ENCODE results near the gene HOMER3.

Gene HOMER3

DNA sequence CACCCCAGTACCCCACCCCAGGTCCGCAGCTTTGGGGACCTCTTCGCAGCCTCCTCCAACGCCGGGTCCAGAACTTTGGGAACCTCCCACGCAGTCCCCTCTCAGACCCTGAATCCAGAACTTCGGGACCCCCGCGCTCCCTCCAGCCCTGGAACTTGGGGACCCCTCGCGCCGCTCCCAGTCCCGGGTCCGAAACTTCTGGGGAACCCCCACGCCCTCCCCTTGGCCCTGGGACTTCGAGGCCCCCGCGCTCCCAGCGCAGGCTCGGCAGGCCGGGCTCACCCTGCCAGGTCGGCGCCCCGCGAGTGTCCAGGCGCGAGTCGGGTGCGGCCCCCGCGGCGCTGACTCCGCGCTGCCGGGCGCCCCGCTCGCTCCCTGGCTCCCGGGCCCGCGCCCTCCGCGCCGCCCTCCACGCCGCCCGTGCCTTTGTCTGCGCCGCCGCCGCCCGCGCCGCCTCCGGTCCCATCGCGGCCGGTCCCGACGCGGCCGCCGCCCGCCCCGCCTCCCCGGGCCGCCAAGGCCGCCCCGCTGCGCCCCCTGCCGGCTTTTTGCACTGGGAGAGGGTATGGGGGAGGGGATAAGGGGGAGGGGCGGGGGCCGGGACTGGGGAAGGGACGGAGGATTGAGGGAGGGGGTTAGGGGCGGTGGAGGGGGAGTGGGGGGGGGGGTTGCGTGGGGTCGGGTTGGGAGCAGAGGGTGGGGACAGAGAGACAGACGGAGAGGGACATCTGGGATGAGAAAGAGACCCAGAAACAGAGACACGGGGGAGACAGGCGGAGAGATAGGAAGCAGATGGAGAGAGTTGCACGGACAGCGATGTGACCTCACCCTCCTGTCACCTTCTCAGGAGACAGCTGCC lies at the start of gene HOMER3:
Gene HOMER3, minus strand, starts transcription at position 449 of the 859 bp plus-strand sequence. CDS start 2,235 bp downstream, outside the sequence.
- DNase-seq, result peak; percentile 26

DNA sequence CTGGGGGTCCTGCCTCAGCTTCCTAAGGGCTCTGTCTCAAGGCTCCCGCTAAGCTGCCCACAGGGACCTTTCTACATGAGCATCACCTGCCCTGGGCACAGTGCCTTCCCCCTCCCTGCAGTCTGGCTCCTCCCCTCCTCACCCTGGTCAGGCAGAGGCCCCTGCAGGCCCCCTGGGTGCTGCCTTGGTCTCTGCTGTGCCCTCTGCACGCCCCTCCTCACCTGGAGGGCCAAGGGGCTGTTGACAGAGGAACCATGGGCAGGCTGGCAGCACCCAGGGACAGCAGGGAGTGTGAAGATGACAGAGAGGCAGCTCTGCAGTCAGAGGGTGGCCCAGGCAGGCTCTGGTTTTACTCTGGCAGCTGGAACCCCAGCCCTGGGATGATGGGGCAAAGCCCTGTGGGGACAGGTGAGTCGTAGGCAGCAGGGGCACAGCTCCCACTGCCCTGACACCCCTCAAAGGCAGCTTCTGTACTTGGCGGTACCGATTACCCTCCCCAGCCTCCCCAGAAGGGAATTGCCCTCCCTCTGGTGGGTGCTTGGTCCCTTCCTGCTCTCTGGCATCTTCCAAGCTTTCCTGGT lies 49.2 kb upstream of the HOMER3 start:
- DNase-seq, result no peak

DNA sequence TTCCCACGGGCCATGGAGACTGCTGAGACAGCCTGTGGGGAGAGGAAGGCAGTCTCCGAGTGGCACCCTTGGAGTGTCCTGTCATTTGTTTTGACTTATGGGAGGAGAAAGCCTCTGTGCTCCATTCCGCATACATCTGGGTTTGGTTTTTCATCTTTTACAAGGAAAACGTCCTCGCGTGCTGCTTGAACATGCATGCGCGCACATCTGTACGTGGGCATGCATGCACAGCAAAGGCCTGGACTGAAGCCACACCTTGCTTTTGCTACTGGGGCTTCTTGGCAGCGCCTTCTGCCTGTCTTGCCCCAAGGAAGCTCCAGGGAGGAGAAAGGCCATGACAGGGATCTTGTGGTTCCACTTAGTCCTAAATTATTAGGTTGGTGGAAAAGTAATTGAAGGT lies 48.3 kb upstream of the HOMER3 start:
- DNase-seq, result no peak

DNA sequence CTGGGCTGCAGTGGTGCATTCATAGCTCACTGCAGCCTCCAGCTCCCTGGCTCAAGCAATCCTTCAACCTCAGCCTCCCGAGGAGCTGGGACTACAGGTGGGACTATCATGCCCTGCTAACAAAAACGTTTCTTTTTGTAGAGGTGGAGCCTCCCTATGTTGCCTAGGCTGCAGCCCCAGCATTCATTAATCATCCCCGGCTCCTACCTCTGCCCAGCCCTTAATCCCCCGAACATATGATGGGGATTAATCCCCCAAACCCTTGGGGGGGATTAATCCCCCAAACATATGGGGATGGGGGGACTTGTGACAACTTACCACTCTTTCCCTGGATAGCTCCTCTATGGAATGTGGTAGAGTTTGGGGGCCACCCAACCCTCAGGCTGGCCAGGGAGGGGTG lies 46.4 kb upstream of the HOMER3 start:
- DNase-seq, result no peak

DNA sequence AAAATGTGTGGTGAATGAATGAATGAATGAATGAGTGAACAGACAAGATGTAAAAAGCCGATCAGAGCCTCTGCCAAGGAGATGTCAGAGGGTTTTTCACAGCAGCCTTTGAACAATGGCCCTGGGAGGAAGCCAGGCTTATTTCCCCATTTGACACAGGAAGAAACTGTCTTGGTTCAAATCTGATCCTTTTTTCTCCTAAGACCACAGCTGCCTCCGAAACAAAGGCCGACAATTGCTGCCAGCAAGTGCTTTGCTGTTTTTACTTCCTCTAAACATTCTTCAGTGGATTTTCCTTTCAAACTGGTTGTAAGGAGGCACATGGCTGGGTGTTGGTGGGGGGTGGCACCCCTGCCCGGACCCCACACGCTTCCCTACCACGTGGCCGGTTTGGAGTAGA lies 44.2 kb upstream of the HOMER3 start:
- DNase-seq, result no peak

DNA sequence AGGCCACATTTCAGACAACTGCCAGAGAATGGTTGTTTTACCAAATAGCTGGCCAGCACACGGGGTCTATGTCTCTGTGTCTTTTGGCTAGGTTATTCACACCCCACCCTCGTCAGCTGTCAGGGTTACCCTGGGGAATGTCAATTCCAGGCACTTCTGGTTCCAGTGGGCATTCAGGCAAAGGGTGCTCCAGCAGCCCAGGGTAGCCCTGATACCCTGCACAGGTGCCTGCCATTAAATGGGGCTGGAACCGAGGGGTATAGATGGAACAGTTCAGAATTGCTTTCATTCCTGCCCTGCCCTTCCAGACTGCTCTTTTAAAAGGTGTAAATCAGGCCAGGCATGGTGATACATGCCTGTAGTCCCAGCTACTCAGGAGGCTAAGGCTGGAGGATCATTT lies 43.2 kb upstream of the HOMER3 start:
- no peak for DNase-seq

DNA sequence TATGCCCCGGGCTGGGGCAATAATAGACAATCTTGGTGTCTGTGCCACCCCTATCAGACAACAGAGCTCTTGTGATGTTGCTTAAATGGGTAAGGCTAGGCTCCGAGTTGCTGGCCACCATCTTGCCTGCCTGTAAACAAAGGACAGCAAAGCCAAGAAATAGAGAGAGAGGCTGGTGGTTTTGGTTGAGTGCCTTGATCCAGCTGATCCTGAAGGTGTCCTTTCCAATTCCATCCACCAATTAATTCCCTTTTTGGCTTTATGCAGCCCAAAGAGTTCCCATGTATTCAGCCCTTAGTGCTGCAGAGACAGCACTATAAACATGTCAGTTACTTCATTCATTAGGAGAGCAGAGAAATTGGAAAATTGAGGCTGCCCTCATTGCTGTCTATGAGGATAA lies 41.7 kb upstream of the HOMER3 start:
- no peak for DNase-seq

DNA sequence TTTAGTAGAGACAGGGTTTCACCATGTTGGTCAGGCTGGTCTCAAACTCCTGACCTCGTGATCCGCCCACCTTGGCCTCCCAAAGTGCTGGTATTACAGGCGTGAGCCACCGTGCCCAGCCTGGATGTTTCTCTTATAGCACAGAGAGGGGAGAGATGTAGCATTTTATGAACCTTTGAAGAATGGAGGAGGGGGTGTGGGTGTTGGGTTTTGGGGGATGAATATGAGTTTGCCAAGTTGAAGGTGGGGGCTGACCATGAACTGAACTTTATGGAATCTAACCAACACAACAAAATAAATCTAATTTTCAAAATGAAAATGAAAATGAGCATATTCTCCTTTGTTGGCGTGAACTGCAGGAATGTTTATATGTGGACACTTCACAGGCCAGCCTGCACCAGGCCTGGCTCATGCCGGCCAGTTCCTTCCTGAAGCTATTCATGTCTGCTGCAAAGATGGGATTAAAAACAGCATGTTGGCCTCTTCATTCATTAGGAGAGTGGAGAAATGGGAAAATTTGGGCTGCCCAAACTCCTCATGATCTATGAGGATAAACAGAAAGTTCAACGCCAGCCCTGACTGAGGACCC lies 39.5 kb upstream of the HOMER3 start:
- DNase-seq, result no peak

DNA sequence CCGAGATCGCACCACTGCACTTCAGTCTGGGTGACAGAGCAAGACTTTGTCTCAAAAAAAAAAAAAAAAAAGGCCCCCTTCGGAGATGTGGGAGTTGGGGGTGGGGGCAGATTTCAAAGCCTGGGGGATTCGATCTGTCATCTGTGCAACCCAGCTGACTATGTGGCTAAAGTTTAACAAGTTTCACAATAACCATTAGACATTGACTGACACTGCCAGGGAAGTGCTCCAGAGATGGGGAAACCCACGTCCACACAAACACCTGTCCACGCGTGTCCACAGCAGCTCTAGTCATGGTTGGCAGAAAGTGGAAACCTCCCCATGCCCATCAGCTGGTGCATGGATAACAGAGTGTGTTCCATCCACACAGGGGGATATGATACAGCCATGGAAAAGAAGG lies 37.6 kb upstream of the HOMER3 start:
- no peak for DNase-seq

DNA sequence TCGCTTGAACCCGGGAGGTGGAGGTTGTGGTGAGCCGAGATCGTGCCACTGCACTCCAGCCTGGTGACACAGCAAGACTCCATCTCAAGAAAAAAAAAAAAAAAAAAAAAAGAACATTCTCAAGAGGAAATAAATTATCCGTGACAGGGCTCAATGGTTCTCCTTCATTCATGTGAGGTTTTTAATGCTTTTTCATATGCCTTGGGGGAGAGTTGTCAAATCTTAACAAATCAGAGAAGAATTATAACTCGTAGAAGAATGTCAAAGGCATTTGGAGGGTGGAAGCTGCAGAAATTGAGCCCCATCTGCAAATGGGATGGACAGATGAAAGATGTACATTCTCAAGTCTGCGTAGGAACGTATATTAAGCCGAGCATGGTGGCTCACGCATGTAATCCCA lies 34.9 kb upstream of the HOMER3 start:
- DNase-seq, result no peak

DNA sequence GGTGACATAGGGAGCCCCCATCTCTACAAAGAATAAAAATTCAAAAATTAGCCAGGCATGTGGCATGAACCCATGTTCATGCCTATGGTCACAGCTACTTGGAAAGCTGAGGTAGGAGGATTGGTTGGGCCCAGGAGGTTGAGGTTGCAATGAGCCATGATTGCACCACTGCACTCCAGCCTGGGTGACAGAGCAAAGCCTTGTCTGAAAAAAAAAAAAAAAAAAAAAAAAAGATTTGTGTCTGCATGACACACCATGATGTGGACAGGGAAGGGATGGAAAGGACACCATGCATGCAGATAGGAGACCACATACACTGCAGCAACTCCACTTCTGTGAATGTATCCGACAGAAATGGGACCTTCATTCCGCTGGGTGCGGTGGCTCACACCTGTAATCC lies 34.0 kb upstream of the HOMER3 start:
- no peak for DNase-seq

DNA sequence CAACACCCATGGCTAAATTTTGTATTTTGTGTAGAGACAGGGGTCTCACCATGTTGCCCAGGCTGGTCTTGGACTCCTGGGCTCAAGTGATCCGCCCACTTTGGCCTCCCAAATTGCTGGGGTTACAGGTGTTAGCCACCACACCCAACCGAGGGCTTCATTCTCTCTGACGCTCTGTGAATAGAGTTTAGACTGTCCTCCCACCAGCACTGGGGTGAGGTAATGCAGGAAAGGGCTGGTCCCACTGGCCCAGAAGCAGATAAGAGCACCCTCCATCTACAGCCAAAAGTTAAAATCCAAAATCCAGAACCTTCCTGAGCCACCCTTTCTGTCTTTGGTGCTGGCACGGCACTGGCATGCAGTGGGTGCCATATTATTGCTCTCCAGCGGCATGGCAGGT lies 31.8 kb upstream of the HOMER3 start:
- no peak for DNase-seq

DNA sequence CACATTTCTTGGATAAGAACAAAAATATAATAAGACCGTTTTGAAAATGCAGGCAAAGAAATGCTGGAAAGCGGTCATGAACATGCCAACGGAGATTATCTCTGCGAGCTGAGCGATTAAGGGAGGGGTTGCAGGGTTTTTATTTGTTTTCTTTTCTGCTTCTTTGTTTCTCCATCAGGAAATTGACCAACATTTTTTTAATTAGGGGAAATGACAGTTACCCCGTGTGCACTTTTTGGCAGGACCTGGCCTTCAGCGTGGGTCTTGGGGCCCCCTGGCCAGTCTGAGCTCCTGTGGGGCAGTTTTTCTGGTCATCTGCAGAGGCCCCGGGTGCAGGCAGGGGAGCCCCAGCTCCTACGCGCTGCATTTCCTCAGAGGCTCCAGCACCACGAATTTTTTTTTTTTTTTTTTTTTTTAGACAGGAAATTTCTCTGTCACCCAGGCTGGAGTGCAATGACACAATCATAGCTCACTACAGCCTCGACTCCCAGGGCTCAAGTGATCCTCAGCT lies 31.3 kb upstream of the HOMER3 start:
- no peak for DNase-seq

DNA sequence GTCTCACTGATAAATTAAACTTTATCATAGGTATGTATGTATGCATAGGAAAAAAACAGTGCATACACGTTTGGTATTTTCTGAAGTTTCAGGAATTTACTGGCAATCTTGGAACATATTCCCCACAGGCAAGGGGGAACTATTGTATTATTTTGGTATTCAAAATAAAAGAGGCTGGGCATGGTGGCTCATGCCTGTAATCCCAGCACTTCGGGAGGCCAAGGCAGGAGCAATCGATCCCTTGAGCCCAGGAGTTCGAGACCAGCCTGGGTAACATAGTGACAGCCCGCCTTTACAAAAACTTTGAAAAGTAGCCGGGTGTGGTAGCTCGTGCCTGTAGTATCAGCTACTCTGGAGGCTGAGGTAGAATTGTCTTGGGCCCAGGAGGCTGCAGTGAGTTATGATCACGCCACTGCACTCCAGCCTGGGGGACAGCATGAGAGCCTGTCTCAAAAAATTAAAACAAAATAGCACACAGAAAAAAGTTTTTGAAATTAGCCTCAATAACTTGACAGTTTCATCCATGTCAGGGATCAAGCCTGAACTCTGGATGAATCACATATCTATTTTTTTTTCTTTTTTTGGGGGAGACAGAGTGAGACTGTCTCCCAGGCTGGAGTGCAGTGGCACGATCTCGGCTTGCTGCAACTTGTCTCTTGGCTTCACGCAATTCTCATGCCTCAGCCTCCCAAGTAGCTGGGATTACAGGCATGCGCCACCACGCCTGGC lies 29.1 kb upstream of the HOMER3 start:
- DNase-seq, result no peak

DNA sequence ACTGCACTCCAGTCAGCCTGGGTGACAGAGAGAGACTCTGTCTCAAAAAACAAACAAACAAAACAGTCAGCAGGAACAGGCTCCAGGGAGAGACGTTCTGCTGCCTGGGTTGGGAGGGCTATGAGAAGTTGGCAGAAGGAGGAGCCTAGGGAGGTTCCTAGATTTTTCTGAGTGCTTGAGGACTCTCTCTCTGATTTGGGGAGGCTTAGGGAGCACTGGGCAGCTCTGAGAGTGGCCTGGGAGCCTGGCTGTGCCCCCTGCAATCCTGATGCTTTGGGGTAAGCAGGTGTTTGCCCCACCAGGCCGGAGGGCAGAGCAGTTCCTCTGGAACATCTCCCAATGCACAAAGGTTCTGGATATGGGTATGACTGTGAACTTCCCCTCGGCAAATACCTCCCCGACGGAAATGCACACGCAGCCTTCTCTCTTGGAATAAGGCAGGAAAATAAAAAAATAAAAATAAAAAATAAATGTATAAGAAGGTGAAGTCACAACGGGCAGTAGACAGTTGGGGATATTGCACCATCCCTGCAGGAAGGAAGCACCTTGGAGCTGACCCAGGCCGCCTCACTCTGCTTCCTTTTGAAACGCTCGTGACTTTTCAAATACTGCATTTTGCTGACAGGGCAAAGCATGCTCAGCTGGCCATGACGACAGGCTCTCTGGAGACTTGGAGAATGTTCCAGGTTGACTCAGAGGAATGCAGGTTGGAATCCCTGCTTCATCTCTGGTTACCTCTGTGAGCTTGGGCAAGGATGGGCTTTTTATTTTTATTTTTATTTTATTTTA lies 26.5 kb upstream of the HOMER3 start:
- no peak for DNase-seq

DNA sequence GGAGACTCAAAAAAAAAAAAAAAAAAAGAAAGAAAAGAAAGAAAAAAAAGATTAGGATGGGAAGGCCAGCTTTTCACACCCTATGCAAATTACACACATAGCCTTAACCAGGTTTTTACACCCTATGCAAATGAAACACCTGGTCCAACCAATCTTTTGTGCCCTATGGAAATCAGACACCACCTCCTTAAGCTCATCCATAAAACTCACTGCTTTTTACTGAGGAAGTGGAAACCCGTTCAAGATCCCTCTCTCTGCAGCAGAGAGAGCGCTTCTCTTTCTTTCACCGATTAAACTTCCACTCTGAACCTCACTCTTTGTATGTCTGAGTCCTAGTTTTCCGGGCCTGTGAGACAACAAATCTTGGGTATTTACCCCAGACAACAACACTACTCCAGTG lies 25.3 kb upstream of the HOMER3 start:
- DNase-seq, result no peak

DNA sequence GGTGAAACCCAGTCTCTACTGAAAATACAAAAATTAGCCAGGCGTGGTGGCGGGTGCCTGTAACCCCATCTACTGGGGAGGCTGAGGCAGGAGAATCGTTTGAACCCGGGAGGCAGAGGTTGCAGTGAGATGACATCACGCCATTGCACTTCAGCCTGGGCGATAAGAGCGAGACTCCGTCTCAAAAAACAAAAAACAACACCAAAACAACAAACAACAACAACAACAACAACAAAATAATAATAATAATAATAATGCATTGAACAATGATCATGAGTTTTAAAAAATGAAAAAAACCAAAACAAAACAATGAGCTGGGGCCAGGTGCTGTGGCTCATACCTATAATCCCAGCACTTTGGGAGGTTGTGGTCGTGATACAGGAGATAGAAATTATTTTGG lies 23.1 kb upstream of the HOMER3 start:
- no peak for DNase-seq

DNA sequence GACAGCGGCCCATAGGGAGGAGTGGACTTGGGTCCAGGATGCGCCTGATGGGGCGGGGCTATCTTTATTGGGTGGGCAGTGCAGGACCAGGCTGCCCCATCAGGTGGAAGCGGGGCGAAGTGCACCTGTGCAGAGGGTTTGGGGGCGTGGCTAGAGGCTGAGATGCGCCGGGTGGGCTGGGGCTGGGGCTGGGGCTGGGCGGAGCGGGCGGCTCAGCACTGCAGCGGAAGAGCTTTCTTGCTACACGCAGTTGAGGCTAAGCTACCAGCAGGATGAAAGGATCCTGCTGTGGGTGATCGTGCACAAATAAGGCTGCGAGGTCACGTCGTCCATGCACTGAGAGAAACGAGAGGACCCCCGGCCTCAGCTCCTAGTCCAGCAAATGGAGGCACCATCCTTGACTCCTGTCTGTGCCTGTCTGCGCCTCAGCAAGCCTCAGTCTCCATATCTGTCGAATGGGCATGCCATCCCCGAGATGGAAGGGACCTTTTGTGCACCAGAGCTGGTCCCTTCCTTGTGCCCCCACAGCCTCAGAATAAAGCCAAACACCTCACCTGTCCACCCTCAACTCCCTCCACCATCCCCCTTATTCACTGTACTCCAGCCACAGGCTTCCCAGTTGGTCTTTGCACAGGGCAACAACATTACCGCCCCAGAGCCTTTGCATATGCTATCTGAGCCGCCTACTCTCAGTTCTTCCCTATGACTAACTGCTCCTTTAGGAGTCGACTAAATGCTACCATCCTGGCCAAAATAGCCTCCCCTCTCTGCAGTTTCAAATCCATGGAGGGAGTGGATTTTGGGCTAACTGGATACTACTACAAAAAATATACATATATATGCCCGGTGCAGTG lies 21.0 kb upstream of the HOMER3 start:
- DNase-seq, result no peak

DNA sequence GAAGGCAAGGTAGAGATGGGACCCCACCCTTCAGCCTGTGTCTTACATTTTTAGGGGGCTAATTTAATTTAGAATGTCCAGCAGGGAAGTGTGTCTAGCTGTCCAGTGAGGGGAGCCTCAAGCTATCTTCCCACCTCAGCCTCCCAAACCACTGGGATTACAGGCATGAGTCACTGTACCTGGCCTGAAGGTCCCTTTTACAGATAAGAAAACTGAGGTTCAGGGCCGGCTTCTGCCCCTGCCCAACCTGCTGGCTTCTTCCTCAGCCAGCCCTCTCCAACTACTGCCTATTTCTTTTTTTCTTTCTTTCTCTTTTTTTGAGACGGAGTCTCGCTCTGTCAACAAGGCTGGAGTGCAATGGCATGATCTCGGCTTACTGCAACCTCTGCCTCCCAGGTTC lies 19.4 kb upstream of the HOMER3 start:
- DNase-seq, result no peak

DNA sequence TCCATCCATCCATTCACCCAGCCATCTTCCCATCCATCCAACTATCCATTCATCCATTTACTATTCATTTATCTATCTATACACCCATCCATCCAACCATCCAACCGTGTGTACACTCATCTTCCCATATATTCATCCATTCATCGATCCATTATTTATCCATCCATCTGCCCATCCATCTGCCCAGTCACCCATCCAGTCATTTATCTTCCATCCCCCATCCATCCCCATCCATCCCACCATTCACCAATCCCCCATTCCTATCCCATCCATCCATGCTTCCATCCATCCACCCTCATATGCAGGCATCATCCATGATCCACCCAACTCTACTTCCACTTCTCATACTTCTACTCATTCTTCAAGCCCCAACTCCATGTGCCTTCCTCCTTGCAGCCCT lies 14.0 kb upstream of the HOMER3 start:
- DNase-seq, result no peak

DNA sequence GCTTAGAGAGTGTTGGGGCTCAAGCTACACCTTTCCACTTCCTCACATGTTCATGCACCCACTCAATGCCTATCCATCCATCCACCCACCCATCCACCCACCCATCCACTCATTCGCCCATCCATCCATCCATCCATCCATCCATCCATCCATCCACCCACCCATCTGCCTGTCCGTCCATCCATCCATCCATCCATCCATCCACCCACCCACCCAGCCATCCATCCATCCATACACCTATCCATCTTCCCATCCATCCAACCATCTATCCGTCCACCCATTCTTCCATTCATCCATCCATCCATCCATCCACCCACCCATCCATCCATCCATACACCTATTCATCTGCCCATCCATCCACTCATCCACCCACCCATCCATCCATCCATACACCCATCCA lies 13.1 kb upstream of the HOMER3 start:
- DNase-seq, result no peak
